NOMO-1 treated with DMSO at 0.1 percent for 48 hours (cell line): ENCODE data around the gene CSF3.

Experiments
- DNase-seq: peaks from one replicate; lab custom pipeline; 2025; ENCODE audit not compliant: unreplicated experiment; lab: John Stamatoyannopoulos, UW

The CSF3 gene

GRCh38 chr17:40023590-40024292, 8.5 kb downstream of the CSF3 start:
- DNase-seq, result no peak

- DNase-seq, result no peak
Measured at GRCh38 chr17:40024901-40025300, 9.7 kb downstream of the CSF3 start.

GRCh38 chr17:40025559-40025958, 10.3 kb downstream of the CSF3 start:
- DNase-seq, result no peak

GRCh38 chr17:40025991-40026815, 11.0 kb downstream of the CSF3 start:
- DNase-seq, result no peak

GRCh38 chr17:40026816-40027613, 11.8 kb downstream of the CSF3 start:
- peak; percentile 43 for DNase-seq

GRCh38 chr17:40027614-40028012, 12.4 kb downstream of the CSF3 start:
- DNase-seq, result no peak

GRCh38 chr17:40028595-40028994, 13.4 kb downstream of the CSF3 start:
- DNase-seq, result no peak

GRCh38 chr17:40031706-40032105, 16.5 kb downstream of the CSF3 start:
- DNase-seq, result no peak

GRCh38 chr17:40032322-40033320, 17.4 kb downstream of the CSF3 start:
- DNase-seq, result no peak

GRCh38 chr17:40033339-40033738, 18.1 kb downstream of the CSF3 start:
- DNase-seq, result no peak

GRCh38 chr17:40034426-40035161, 19.4 kb downstream of the CSF3 start:
- DNase-seq, result no peak

GRCh38 chr17:40035162-40035559, 19.9 kb downstream of the CSF3 start:
- no peak for DNase-seq

GRCh38 chr17:40038882-40039513, 23.8 kb downstream of the CSF3 start:
- DNase-seq, result no peak

GRCh38 chr17:40041196-40041595, 26.0 kb downstream of the CSF3 start:
- DNase-seq, result no peak

GRCh38 chr17:40056379-40057015, 41.3 kb downstream of the CSF3 start:
- no peak for DNase-seq

GRCh38 chr17:40058186-40058784, 43.0 kb downstream of the CSF3 start:
- no peak for DNase-seq

GRCh38 chr17:40058865-40059264, 43.6 kb downstream of the CSF3 start:
- DNase-seq, result no peak

GRCh38 chr17:40059729-40060475, 44.7 kb downstream of the CSF3 start:
- DNase-seq, result no peak
